LHCN-M2 (cell line): ENCODE measurements around the gene SLC27A6. TPM values are rescaled to one million over a fixed set of nuclear protein-coding genes. Genes with fewer than 3 reads are reported as not detected.
"Not testable (repeated sequence)": the region's sequence is repeated elsewhere in the genome, so short reads cannot be mapped to it uniquely, and the experiment has no call there.

Source experiments
- DNase-seq: peaks from one replicate; pipeline ENCODE4 v3.0.0-alpha.2; 2012; ENCODE audit warnings: low read depth
- polyA plus RNA-seq: library from polyadenylated mRNA; unstranded; fragments of >200 nt; gene quantifications from one replicate; pipeline ENCODE4 v1.2.1, GENCODE V29; 2012; ENCODE audit warnings: missing spikeins
- total RNA-seq: library from RNA; depleted of rRNA; stranded (reverse); fragments of >200 nt; gene quantifications from 2 replicates; pipeline ENCODE4 v1.2.3, GENCODE V29; 2014; rRNA removed

The SLC27A6 gene
- not detected in 2 replicates for total RNA-seq
- not detected for polyA plus RNA-seq

GRCh38 chr5:128965011-128965637 is at the start of gene SLC27A6:
SLC27A6 (plus strand) TSS chr5:128965488; CDS start chr5:128966138, 650 bp downstream.
- no peak for DNase-seq

- DNase-seq: no peak
These were observed 45.7 kb upstream of the SLC27A6 start for GRCh38 chr5:128919542-128919941.

- peak; percentile 84 for DNase-seq
These were observed 44.7 kb upstream of the SLC27A6 start for GRCh38 chr5:128920345-128921215.

- no peak for DNase-seq
These were observed 41.0 kb upstream of the SLC27A6 start for GRCh38 chr5:128924299-128924698.

GRCh38 chr5:128925973-128926372 is 39.3 kb upstream of the SLC27A6 start:
- no peak for DNase-seq

GRCh38 chr5:128927644-128928043 is 37.6 kb upstream of the SLC27A6 start:
- no peak for DNase-seq

GRCh38 chr5:128932232-128932631 is 33.1 kb upstream of the SLC27A6 start:
- DNase-seq: not testable (repeated sequence)

GRCh38 chr5:128943100-128943499 is 22.2 kb upstream of the SLC27A6 start:
- DNase-seq: not testable (repeated sequence)

- no peak for DNase-seq
These were observed 15.3 kb upstream of the SLC27A6 start for GRCh38 chr5:128949847-128950546.

GRCh38 chr5:128951301-128951700 is 14.0 kb upstream of the SLC27A6 start:
- not testable (repeated sequence) for DNase-seq

- DNase-seq: no peak
These were observed 9.1 kb upstream of the SLC27A6 start for GRCh38 chr5:128956164-128956563.

GRCh38 chr5:128962211-128962610 is 3.1 kb upstream of the SLC27A6 start:
- no peak for DNase-seq

GRCh38 chr5:128965638-128966302 is 482 bp downstream of the SLC27A6 start:
- no peak for DNase-seq

- no peak for DNase-seq
These were observed 1.1 kb downstream of the SLC27A6 start for GRCh38 chr5:128966375-128966774.

GRCh38 chr5:128966846-128967245 is 1.6 kb downstream of the SLC27A6 start:
- no peak for DNase-seq

GRCh38 chr5:128973244-128973643 is 8.0 kb downstream of the SLC27A6 start:
- no peak for DNase-seq

- no peak for DNase-seq
These were observed 9.3 kb downstream of the SLC27A6 start for GRCh38 chr5:128974567-128974966.

GRCh38 chr5:128979761-128980160 is 14.5 kb downstream of the SLC27A6 start:
- DNase-seq: no peak

GRCh38 chr5:128980917-128981316 is 15.6 kb downstream of the SLC27A6 start:
- no peak for DNase-seq

- no peak for DNase-seq
These were observed 19.2 kb downstream of the SLC27A6 start for GRCh38 chr5:128984480-128984879.

- no peak for DNase-seq
These were observed 23.2 kb downstream of the SLC27A6 start for GRCh38 chr5:128988476-128988875.
